Omental fat pad (tissue), 4 donors: Measurements from ENCODE around the gene AFAP1L1. TPM values are rescaled to one million over a fixed set of nuclear protein-coding genes. Genes with fewer than 3 reads are reported as not detected.

ENCODE experiments used
- ATAC-seq: fragments of 150-250 bp; one replicate; pipeline ENCODE4 v1.9.1; 2016; ENCODE audit warnings: mild to moderate bottlenecking, moderate library complexity; ENCODE audit not compliant: low FRiP score
- DNase-seq: peaks from one replicate; pipeline ENCODE4 v3.0.0-alpha.2; 2019; ENCODE audit warnings: low spot score
- total RNA-seq, 4 donors: library from RNA; depleted of rRNA; stranded (reverse); fragments of >200 nt; gene quantifications; one replicate each; pipeline ENCODE4 v1.1.0, GENCODE V29; 2016
- TF ChIP-seq, protein P1 (sequence below), 3 donors: fragments of 450-650 bp; IDR thresholded peaks; one replicate each; pipeline ENCODE4 v1.5.1; 2016 to 2017; ENCODE audit warnings: antibody characterized with exemption in 3 of 3, mild to moderate bottlenecking in 3 of 3, moderate library complexity in 2 of 3

The AFAP1L1 gene
- total RNA-seq, 4 donors from 2014 or later, result 44.1 to 58.5 (median 46.9) TPM

DNA sequence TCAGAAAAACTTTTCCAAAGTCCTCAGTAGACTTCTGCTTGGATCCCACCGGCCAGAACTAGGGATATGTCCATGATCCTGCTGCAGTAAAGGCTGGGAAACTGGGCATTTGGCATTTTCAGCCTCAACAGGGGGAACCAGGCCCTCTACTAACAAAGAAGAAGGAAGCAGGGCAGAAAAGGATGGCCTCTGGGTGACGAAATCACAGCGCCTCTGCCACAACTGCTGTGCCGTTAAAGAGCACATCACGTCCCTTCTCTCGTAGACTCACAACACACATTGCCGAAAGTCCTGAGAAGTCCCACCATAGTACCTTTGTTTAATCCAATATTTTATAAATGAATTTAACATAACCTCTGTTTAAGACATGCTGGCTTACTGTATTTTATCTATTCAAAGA is 10.4 kb upstream of the AFAP1L1 start:
- ATAC-seq (no peak), DNase-seq (no peak)
- TF ChIP-seq, protein P1, sequence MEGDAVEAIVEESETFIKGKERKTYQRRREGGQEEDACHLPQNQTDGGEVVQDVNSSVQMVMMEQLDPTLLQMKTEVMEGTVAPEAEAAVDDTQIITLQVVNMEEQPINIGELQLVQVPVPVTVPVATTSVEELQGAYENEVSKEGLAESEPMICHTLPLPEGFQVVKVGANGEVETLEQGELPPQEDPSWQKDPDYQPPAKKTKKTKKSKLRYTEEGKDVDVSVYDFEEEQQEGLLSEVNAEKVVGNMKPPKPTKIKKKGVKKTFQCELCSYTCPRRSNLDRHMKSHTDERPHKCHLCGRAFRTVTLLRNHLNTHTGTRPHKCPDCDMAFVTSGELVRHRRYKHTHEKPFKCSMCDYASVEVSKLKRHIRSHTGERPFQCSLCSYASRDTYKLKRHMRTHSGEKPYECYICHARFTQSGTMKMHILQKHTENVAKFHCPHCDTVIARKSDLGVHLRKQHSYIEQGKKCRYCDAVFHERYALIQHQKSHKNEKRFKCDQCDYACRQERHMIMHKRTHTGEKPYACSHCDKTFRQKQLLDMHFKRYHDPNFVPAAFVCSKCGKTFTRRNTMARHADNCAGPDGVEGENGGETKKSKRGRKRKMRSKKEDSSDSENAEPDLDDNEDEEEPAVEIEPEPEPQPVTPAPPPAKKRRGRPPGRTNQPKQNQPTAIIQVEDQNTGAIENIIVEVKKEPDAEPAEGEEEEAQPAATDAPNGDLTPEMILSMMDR (IDR thresholded peaks at IDR 0.05), result no peak

DNA sequence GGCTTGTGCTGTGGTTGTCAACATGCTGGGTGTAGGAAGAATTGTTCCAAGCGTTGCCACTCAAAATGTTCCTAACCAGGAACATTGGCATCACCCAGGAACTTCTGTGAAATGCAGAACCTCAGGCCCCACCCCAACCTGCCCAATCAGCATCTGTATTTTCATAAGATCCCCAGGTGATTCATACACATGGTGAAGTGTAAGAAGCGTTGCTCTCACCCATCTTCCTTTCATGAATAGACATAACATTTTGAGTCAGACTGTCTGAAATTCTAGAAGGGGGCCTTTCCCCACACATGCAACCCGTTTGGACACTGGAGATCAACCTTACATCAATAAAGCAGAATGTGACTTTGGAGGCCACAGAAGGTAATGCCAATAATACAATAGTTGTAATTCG is 9.3 kb upstream of the AFAP1L1 start:
- no peak for ATAC-seq
- no peak for DNase-seq

DNA sequence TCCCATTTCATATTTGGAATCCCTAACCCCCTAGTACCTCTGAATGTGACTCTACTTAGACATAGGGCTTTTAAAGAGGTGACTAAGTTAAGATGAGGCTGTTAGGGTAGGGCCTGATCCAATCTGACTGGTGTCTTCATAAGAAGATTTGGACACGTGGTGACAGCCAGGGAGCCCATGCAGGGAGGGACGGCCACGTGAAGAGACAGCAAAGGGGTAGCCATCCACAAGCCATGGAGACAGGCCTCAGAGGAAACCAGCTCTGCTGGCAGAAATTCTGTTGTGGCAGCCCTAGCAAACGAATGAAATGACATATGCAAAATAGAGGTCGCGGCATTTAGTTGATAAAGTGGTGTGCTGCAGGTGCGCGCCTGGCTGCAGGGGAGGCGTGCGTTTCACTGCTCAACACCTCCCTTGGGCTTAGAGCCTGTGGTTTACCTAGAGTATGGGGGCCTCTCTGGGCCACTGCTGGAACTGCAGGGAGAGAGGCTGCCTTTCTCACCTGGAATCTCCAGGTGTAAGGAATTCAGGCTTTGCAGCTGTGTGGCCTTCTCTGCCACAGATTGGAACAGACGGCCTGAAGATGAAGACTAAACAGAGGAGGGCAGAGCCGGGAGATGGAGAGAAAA is 7.1 kb upstream of the AFAP1L1 start:
- ATAC-seq (no peak), DNase-seq (no peak)
- TF ChIP-seq, protein P1 (IDR thresholded peaks at IDR 0.05), result no peak

More for the DNA sequence above, 9.3 kb upstream of the AFAP1L1 start:
- TF ChIP-seq, protein P1 (IDR thresholded peaks at IDR 0.05), result no peak

DNA sequence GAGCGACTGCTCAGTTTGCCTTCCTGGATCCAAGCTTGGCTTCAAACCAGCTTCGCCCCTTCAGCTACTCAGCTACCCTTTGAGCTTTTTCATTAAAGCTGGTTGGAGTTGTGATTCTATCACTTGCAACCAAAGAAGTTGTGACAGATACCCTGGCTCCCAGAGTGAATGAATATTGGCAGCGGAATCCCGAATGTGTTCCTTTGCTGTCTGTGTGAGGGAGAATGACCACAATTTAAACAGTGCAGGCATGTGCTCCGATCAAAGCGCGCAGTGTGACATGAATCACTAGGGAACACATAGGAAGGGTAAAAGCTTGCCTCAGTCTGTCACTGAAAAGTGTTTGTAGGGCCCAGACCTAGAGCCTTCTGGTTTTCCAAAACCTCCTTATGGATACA is 6.6 kb upstream of the AFAP1L1 start:
- TF ChIP-seq, protein P1 (IDR thresholded peaks at IDR 0.05), result no peak
- no peak for DNase-seq

DNA sequence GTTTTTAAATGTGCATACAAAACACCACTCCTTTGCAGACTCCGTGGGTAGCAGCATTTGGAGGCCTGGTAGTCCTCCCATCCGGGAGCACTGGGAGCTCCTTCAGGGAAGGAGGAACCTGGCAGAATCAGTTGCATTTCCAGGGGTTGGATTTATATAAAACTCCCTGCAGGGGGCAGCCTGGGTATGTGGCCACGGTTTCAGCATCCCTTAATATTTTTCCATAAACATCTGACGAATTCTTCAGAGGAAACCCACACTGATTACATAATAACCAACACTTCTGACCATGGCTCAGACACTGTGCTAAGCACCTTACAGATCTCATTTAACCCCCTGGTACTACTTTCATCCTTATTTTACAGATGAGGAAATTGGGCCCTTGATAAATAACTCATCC is 6.1 kb upstream of the AFAP1L1 start:
- no peak for DNase-seq
- TF ChIP-seq, protein P1 (IDR thresholded peaks at IDR 0.05), result no peak
- ATAC-seq, result peak; percentile 71

More for the DNA sequence above, 6.6 kb upstream of the AFAP1L1 start:
- ATAC-seq, result no peak

DNA sequence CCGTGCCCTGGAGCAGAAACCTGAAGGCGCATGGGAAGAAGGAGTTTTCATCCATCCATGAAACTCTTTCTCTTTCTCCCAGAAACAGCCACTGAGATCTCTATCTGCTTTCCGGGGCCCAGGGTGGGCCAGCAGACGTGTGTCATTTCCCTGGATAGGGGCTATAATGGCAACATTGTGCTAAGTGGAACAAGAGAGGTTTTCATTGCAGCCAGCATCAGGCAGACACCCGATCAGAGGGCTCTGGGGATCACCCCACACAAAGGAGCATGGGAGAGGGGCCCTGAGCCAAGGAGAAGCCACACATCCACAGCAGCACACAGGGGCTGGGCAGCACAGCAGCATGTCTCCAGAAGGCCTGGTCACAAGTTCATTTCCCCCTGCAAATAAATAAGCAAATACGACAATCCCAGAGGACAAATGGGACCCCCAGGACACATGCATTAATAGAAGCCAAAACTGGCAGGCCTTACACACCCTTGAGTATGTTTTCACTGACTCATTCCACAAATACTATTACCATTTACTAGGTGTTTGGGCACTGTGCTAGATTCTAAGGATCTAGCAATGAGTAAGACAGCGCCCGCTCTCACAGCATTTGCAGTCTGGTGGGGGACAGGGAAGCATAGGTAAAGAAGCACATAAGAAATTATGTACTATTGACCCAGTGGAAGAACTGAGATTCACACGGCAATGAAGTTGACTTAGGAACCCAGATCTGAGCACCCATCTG is 4.3 kb upstream of the AFAP1L1 start:
- DNase-seq (no peak), ATAC-seq (no peak)
- TF ChIP-seq, protein P1 (IDR thresholded peaks at IDR 0.05), result no peak
